ENCODE measurements around the gene KCNJ16.

The KCNJ16 gene

DNA sequence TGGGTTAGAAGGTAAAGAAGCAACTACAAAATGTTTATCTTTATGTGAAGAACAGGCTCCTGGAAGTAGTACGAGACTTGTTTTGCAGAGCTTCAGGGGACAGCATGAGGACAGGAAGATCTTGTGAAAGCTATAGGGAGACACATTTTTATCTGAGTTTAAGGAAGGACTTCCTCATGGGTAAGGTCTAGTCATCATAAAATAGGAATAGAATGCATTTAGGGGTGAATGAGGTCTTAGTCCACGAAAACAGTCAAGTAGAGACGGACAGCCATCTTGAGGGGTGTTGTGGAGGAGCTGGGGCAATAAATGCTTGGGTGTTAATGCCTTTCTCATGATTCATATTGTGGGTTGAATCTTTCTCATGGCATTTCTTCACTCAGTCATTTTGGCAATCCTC is 24.3 kb downstream of the KCNJ16 start:
- FAIRE-seq: no peak

DNA sequence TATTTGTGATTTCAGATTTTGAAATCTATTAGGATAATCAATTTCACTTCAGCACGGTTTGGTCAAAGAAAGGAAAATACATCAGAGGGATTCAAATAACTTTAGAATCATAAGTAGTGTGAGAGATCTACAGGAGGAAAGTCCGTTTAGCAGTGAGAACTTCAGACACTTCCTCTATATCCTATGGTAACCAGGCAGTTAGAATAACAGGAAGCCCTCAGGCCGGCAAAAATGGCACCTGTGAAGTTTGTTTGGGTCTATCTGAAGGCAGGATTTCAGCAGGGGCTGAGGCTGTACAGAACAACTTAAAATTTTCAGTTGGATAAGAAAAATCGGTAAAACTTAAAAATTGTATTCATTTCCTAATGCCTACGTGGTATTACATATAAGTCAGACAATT is 24.9 kb downstream of the KCNJ16 start:
- FAIRE-seq: no peak

DNA sequence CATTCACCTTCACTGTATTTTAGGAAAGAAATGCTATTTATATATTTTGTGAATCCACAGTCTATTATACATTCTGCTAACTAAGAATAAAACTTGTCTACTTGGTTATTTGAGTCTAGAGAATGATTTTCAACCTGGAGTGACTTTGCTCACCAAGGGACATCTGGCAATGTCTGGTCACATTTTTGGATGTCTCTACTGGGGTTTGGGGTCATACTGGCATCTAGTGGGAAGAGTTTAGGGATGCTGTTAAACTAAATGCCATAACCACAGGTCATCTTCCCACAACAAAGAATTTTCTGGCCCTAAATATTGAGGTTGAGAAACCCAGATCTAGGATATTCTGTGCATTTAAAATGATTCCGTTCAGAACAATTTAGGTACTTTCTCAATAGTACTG is 26.0 kb downstream of the KCNJ16 start:
- FAIRE-seq: no peak

DNA sequence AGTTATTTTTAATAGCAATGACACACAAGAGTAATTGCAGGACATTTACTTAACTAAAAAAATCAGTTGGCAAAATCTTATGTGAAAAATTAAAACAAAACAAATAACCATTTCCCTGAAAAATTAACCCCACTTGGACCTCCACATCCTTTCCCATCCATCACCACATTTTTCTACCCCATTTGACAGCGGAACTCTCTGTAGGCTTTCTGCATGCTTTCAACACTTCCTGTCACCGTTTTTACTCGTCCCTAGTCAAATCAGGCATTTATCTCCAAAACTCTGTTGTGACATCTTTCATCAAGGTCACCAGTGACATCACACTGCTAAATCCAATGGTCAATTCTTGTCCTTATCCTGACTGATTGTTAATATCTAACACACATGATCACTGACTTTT is 27.5 kb downstream of the KCNJ16 start:
- FAIRE-seq: no peak

DNA sequence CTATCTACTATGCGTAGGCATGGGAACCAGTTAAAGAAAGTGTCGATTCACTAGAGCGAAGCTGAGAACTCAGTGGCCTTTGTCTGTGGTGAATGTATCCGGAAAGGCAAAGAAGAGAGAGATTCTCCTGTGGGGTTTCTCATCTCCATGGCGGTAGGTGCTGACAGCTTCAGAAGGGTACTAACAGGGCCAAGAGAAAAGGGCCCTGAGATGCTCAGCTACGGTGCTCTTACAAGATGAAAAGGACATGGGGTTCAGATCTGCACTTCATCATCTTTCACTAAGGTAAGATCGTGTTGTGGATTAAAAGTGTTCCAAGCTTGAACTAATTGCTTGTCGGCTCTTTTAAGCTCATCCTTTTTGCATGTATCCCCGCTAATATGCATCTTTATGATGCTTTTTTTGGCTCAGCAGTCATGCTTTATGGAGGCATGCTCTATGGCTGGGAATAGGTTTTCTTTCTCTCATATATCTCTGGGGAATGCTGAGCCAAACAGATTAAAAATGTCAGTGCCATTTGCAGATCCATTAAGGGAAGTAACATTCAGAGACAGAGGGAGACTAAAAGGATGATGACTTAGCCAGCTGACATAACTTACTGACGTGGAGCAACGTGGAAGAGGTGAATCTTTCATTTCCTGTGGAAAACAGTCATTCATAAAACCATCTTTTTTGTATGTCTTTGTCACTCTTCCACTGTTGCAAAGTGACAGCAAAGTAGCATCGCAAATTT is 29.9 kb downstream of the KCNJ16 start:
- peak; percentile 93 for FAIRE-seq

DNA sequence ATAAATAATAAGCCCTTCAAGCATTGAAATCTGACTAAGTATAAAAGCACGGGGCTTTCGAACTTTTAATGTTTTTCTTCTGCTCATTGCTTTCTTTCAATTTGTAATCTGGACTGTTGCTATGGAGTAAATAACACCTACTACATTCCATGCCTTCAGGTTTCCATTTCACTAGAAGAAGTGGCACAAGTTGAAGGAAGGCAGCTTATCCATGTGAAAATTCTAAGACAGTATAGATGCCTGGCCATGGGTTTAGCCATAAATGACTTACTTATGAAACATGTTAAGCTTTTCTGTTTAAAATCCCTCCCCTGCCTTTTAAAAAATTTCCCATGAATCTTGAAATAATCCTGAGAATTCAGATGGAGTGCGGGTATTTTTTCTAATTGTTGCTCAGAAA is 30.6 kb downstream of the KCNJ16 start:
- peak; percentile 36 for FAIRE-seq

DNA sequence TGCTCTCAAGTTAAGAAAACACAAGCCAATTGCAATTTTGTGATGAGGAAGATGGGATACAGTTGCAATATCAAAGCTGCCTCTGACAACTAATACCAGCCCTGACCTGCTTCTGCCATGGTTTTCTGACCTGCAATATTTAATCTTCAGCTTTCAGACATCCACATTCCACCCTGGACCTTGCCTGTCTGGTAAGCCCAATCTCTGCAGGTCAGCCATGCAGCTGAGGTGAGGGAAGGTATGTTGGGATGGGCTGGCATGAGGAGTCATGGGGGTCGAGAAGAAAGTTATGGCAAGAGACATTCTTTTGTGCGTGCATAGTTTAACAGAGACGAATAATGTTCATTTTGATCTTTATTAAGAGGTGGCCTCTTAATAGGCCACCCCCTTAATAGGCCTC is 31.5 kb downstream of the KCNJ16 start:
- no peak for FAIRE-seq

DNA sequence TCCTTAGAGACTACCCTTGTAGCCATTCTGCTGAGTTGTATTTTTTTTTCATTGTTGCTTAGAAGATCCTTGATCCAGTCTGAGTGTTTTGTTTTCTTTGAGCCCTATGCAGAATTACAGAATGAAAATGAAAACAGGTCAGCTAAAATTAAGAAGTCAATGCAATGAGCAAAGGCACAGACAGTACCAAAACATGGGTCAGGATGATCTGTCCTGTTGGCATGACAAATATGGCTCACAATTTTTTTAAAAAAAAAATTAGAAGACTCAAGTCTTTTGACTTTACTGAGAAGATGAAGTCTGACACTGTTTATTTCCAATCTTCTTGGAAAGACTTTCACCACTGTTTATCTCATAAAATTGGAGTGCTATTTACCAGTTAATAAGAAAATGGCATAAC is 32.4 kb downstream of the KCNJ16 start:
- no peak for FAIRE-seq

DNA sequence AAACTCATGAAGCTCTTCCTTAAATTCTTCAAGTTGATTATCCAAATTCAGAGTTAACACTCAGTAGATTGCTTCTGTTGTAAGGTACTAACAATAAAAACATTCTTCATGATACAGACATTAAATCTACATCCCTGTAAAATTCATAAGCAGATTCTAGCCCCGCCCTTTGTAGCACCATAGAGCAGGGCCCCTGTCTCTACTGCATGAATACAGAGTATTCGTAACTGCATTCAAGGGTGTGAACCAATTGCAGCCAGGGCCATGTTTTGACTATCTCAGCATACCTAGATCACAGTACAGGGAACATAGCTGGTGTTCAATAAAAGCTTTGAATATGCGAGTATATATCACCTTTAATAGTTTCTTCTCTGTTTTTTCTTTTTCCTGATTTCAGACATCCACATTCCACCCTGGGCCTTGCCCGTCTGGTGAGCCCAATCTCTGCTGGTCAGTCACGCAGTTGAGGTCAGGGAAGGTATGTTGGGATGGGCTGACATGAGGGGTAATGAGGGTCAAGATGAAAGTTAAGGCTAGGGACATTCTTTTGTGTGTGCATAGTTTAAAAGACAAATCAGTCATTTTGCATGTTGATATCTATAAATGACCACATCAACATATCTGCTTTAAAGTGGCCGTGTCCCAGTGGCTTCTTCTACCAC is 33.0 kb downstream of the KCNJ16 start:
- no peak for FAIRE-seq

DNA sequence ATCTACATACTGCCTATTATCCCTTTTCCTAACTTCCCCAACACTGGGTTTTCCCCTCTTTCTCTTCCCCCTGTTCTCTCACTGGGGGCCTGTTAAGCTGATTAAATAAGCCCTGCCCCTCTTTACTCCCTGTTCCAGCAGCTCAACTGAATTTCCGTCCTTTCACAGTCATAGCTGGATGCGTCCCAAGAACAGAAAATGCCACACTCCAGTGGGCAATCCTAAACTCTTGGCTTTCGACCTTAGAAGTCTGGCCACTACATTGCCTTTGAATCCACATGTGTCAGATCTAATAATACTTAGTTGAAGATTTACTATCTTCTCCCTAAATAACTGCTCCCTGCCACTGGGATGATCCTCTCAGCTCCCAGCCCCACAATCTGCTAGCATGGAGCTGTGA is 34.5 kb downstream of the KCNJ16 start:
- FAIRE-seq: no peak

DNA sequence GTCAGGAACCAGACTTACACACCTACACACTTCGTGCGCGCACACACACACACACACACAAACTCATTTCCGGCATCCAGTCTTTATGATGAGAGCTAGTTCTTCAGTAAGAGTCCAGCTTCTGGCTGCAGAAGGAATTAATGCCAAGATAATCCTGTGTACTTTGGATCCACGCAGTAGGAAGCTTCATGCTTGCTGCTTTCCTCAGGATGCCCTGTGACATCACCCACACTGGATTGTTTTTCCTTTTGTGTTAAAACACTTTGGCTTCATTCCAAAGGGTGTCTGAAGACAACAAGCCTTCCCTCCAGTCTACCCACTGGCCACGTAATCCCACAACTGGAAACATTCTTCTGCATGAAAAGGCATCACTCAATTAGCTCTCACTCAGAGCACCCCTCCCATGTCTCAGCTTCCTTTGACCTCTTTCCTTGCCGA is 35.4 kb downstream of the KCNJ16 start:
- no peak for FAIRE-seq

DNA sequence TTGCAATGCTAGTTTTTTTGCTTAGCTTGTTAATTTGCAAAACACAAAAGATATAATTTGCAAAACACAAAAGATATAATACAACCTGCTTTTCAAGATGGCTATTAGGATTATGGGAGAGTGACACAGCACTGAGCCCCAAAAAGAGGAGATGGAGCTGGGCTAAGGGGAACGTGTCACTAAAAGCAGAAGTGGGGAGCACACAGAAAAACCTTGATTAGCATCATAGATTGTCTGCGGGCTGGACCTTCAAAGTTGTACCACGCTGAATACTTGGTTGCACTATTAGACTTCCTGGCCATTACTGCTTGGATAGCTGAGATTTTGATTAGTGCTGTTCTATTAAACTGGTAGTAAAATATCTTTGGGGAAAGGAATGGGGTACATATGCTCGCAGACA is 36.2 kb downstream of the KCNJ16 start:
- FAIRE-seq: no peak

DNA sequence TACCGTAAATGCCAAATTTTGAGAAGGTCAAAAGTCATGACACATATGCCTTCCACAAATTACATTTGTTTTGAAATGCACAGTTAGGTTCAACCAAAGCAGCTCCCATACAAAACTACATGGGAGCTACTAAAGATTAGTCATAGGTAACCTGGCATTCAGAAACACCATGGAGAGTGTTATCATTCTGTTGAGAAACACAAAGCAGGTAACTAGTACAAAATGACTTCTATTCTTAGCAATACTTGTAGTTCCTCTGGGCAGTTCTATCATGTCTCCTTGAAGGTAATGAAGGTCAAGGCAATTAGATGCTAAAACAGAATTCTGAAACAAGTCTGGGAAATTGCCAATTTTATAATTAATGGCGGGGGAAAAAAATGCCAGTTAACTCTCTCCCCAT is 39.4 kb downstream of the KCNJ16 start:
- FAIRE-seq: no peak

DNA sequence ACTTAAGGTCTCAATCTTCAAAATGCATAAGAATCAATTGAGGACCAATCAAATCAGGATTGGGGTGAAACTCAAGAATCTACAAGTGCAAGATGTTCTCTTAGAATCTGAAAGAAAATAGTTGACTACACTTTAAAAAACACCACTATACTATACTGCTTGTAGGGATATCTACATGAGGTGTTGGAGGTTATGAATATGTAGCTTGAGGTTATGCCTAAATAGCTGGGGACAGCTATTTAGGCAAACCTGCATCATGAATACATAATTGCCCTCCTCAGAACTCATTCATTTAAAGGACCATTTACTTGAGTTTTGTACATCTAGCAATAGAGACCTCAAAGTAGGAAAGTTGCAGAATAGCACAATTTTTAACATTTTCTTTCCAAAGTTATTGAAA is 40.1 kb downstream of the KCNJ16 start:
- FAIRE-seq: no peak

DNA sequence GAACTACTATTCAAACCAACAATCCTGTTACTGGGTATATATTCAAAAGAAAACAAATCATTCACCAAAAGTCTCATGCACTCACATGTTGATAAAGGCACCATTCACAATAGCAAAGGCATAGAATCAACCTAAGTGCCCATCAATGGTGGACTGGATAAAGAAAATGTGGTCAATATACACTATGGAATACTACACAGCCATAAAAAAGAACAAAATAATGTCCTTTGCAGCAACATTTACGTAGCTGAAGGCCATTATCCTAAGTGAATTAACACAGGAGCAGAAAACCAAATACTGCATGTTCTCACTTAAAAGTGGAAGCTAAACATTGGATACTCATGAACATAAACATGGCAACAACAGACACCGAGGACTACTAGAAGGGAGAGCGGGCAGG is 41.9 kb downstream of the KCNJ16 start:
- FAIRE-seq: no peak

DNA sequence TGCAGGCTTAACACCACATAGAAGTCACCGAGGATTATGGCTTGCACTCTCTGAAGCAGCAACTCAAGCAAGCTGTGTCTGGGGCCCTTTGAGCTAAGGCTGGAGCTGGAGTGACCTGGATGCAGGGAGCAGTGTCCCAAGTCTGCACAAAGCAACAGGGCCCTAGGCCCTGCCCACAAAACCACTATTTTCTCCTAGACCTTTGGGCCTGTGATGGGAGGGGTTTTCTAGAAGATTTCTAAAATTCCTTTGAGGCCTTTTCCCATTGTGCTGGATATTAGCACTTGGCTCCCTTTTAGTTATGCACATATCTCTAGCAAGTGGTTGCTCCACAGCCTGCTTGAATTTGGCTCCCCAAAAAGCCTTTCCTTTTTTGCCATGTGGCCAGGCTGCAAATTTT is 44.5 kb downstream of the KCNJ16 start:
- FAIRE-seq: no peak

DNA sequence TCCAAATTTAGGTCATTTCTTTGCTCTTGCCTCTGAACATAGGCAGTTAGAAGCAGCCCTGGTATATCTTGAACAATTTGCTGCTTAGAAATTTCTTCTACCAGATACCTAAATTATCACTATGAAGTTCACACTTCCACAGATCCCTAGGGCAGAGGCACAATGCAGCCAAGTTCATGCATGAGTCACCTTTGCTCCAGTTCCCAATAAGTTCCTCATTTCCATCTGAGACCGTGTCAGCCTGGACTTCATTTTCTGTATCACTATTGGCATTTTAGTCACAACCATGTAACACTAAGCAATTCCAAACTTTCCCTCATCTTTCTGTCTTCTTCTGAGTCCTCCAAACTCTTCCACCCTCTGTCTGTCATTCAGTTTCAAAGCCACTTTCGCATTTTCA is 45.0 kb downstream of the KCNJ16 start:
- no peak for FAIRE-seq

DNA sequence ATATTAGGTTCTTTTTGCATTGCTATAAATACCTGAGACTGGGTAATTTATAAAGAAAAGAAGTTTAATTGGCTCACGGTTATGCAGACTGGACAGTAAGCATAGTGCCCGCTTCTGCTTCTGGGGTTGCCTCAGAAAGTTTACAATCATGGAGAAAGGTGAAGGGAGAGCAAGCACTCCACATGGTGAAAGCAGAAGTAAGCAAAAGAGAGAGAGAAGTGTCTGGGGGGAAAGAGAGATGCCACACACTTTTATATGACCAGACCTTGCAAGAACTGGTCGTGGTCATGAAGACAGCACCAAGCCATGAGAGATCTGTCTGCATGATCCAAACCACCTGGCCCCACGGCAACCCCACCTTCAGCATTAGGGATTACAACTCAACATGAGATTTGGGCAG is 45.4 kb downstream of the KCNJ16 start:
- no peak for FAIRE-seq

DNA sequence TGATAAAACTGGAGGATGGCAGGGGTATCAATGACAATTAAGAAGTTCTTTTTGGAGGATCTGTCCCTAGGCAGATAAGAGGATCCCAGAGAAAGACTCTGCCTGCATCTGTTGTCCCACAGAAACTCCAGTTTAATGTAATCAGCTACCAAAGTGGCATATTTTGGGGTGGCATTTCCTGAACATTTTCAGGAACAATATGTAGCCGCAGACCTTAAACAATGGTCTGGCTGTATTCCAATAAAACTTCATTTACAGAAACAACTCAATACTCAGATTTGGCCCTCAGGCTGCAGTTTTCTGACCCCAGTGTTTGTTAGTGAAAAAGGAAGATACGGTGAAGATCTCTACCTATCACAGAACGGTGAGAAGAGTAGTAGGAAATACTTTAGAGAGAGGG is 46.1 kb downstream of the KCNJ16 start:
- no peak for FAIRE-seq

DNA sequence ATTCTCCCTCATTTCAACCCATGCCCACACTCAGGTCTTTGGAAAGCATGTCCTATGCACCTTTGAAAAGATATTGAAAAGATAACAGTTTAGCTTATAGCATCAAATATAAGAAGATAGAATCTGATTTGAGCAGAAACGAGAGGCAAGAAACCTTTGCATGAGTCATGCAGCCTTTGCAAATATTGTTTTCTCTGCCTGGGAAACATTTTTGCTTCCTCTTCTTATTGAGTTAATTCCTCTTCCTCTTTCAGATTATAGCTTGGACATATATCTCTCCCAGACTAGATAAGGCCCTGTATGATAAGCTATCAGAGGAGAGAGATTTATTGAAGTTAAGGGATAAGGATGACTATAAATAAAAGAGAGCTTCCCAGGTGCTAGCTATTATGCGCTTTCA is 48.2 kb downstream of the KCNJ16 start:
- no peak for FAIRE-seq

DNA sequence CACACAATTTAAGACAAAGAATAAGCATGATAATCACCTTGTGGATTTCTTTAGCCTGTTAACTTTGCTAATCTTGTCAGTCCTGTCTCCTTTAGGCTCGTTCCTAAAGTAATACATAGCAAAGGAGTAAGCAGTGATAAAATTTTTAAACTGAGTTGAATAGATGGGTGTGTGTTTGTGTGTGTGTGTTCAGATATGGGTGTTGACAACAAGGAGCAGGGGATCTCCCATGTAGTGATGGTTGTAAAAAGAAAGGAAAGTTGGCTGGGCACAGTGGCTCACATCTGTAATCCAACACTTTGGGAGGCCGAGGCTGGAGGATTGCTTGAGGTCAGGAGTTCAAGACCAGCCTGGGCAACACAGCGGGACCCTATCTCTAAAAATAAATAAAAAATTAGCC is 49.7 kb downstream of the KCNJ16 start:
- no peak for FAIRE-seq

DNA sequence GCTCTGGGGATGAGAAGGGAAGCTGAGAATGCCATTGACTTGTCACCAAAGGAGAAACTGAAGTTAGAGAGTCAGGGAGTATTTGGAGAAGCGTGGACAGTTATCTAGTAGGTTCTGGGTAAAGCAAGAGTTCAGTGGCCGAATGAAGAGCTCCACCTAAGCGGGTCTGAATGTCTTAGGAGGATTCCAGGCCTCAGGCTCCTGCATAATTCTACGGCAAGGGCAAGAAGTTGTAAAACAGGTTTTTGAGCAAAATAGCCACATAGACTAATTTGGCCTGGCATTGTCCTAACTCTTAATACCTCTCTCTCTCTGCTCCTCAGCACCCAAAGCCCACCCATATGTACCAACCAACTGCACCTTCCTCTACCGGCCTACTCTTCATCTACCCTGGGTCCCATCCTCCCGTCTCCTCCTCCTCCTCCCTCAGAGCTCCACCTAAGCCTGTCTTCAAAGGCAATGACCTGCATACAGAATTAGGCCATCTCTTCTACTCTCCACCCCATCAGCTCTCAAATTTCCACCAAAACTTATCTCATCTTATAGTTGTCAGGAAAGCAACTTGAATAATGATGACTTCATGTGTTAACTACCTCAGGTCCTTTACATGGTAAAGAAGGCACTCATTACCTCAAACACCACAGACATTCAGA is 52.3 kb downstream of the KCNJ16 start:
- FAIRE-seq: no peak

DNA sequence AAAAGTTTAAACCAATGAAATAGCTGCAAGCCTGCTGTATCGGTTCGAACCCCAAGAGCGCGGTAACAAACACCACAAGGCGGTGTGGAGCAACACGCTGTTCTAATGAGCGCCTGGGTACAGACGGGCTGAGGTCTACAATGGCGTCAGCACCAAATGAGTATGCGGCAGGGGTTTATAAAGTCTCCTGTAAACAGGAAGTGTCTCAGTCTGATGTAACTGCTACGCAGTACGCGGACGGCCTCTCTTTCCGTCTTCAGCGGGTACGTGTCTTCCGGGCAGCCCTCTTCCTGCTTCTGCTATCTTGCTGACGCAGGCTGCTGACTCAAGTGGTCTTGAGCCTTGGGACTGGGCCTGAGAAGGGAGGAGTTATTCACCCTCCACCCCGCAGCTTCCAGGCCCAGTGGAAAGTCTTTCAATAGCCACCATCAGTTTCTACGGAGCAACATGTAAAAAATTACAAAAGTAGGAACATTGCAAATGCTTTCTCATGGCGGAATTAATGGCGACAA is 53.8 kb downstream of the KCNJ16 start:
- no peak for FAIRE-seq

DNA sequence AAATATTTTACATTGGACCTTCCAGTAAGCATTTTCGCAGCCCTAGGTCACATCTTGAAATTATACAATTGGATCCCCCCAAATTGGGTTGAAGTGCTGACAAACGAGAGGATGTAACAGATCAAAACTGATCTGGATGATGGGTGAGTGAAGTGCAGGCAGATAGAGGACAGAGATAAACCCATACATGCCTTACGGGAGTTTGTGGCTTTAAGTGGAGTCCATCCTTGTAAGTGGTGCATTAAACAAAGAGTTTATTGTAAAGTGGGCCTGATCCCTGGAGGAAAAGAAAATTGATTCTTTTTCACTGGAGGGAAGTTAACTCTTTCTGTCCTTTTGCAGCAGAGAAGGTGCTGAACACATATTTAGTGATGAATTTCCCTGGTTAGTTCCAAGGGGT is 55.3 kb downstream of the KCNJ16 start:
- no peak for FAIRE-seq
